Lung (tissue), 12 donors: ENCODE data around the gene SELENOP. TPM values are rescaled to one million over a fixed set of nuclear protein-coding genes. Genes with fewer than 3 reads are reported as not detected.

Source experiments
- ATAC-seq: fragments of 200-7000 bp; cut with Tn5 transposase; one replicate; pipeline ENCODE4 v1.9.1; 2020; ENCODE audit warnings: moderate number of reproducible peaks; ENCODE audit not compliant: insufficient read depth, low FRiP score
- DNase-seq, 3 donors: peaks; one replicate each; pipeline ENCODE4 v3.0.0-alpha.2; 2013 to 2017
- H3K27ac ChIP-seq, 2 donors: one replicate each; pipeline ENCODE4 v1.5.1; 2013; ENCODE audit warnings: mild to moderate bottlenecking in 2 of 2, moderate library complexity in 2 of 2, control low read depth in 1 of 2, inconsistent platforms in 1 of 2, low read depth in 1 of 2, low read length in 1 of 2
- H3K27me3 ChIP-seq, 3 donors: one replicate each; pipeline ENCODE4 v1.5.1; 2013; ENCODE audit warnings: low read length in 2 of 3; ENCODE audit not compliant: control insufficient read depth in 3 of 3, insufficient read depth in 3 of 3
- H3K36me3 ChIP-seq, 4 donors: one replicate each; pipeline ENCODE4 v1.5.1; 2013; ENCODE audit warnings: low read length in 4 of 4, mild to moderate bottlenecking in 1 of 4, moderate library complexity in 1 of 4; ENCODE audit not compliant: control insufficient read depth in 4 of 4, insufficient read depth in 4 of 4
- H3K4me1 ChIP-seq, 5 donors: one replicate each; pipeline ENCODE4 v1.5.1; 2013; ENCODE audit warnings: low read length in 5 of 5, mild to moderate bottlenecking in 2 of 5, moderate library complexity in 1 of 5; ENCODE audit not compliant: control insufficient read depth in 5 of 5, insufficient read depth in 5 of 5
- H3K4me3 ChIP-seq: one replicate; pipeline ENCODE4 v1.5.1; 2013; ENCODE audit warnings: mild to moderate bottlenecking, control low read depth, moderate library complexity
- H3K9ac ChIP-seq, 2 donors: one replicate each; pipeline ENCODE4 v1.5.1; 2013; ENCODE audit warnings: low read length in 2 of 2, control low read depth in 1 of 2; ENCODE audit not compliant: insufficient read depth in 1 of 2
- H3K9me3 ChIP-seq, 4 donors: one replicate each; pipeline ENCODE4 v1.5.1; 2013; ENCODE audit warnings: low read length in 3 of 4, mild to moderate bottlenecking in 1 of 4, moderate library complexity in 1 of 4; ENCODE audit not compliant: control insufficient read depth in 4 of 4, insufficient read depth in 3 of 4
- WGBS, 2 donors: extraction: QIAGEN DNeasy Blood & Tissue Kit; methylation state at CpG; one replicate each; pipeline ENCODE4 v1.1.7; 2013; 5-methylcytosine and 5-hydroxymethylcytosine counted together
- polyA plus RNA-seq, 2 donors: library from polyadenylated mRNA; stranded (reverse); fragments of 200-250 nt; gene quantifications; one replicate each; pipeline ENCODE4 v1.2.1, GENCODE V29; 2013
- total RNA-seq, 2 donors: library from RNA; depleted of rRNA in 1 of 2; stranded (reverse); fragments of >200 nt in 1 of 2; gene quantifications; one replicate each; pipeline ENCODE4 v1.2.1, GENCODE V29; 2014 to 2021
- TF ChIP-seq, protein P1 (sequence below): IDR thresholded peaks from 2 replicates; pipeline ENCODE4 v1.5.1; 2012; ENCODE audit warnings: mild to moderate bottlenecking; ENCODE audit errors: control extremely low read depth, extremely low read depth
- donor health status: control.
- donor health status: control.
- donor health status: Bipolar disorder and iron deficiency.
- donor health status: healthy.
- donor health status: DM: yes; HTN: yes; CAD: no.

Gene SELENOP
- total and polyA plus RNA-seq, 4 donors, result 211 to 756 (median 335) TPM

DNA sequence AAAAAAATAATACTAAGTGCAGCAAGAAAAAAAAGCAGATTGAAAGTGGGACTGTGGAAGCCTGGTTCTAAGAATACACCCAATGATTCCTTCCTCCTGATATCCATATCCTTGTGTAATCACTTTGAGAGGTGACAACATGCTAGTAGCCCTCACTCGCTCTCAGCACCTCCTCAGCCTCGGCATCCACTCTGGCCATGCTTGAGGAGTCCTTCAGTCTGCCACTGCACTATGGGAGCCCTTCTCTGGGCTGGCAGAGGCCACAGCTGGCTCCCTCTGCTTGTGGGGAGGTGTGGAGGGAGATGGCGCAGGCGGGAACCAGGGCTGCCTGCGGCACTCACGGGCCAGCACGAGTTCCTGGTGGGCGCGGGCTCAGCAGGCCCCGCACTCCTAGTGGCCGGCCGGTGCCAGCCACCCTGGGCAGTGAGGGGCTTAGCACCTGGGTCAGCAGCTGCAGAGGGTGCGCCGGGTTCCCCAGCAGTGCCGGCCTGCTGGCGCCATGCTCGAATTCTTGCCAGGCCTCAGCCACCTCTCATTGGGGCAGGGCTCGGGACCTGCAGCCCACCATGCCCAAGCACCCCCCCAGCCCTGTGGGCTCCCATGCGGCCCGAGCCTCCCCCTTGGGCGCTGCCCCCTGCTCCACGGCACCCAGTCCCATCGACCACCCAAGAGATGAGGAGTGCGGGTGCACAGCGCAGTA lies 24.5 kb upstream of the SELENOP start:
- no peak overlapping the region for H3K27ac ChIP-seq
- no peak overlapping the region for H3K4me3 ChIP-seq
- H3K4me1 ChIP-seq, result peaks cover 1 to 25% (median 7%) of the 10 kb centered on the region in 5 donors
- no peak overlapping the region for H3K9ac ChIP-seq
- H3K9me3 ChIP-seq, result no peaks in the 10 kb centered on the region
- DNase-seq (no peak), ATAC-seq (no peak)
- TF ChIP-seq, protein P1, sequence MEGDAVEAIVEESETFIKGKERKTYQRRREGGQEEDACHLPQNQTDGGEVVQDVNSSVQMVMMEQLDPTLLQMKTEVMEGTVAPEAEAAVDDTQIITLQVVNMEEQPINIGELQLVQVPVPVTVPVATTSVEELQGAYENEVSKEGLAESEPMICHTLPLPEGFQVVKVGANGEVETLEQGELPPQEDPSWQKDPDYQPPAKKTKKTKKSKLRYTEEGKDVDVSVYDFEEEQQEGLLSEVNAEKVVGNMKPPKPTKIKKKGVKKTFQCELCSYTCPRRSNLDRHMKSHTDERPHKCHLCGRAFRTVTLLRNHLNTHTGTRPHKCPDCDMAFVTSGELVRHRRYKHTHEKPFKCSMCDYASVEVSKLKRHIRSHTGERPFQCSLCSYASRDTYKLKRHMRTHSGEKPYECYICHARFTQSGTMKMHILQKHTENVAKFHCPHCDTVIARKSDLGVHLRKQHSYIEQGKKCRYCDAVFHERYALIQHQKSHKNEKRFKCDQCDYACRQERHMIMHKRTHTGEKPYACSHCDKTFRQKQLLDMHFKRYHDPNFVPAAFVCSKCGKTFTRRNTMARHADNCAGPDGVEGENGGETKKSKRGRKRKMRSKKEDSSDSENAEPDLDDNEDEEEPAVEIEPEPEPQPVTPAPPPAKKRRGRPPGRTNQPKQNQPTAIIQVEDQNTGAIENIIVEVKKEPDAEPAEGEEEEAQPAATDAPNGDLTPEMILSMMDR, result no peak
- WGBS, 2 donors, result 93 to 95% methylated on average over 20 to 25 of the region's 25 CpGs
- H3K27me3 ChIP-seq, result no peaks in the 10 kb centered on the region
- no peaks in the 10 kb centered on the region for H3K36me3 ChIP-seq

GRCh38 chr5:42832060-42832459 lies 20.4 kb upstream of the SELENOP start:
- H3K36me3 ChIP-seq, result no peaks in the 10 kb centered on the region
- H3K4me3 ChIP-seq, result no peak overlapping the region
- WGBS, 2 donors, result 97 to 98% methylated on average over 5 of the region's 5 CpGs
- no peaks in the 10 kb centered on the region for H3K27me3 ChIP-seq
- no peaks in the 10 kb centered on the region for H3K9me3 ChIP-seq
- TF ChIP-seq, protein P1, result no peak
- ATAC-seq (no peak), DNase-seq (no peak)
- no peak overlapping the region for H3K9ac ChIP-seq
- H3K27ac ChIP-seq, result no peak overlapping the region
- H3K4me1 ChIP-seq, result peaks cover 0 to 11% (median 0%) of the 10 kb centered on the region in 5 donors

- WGBS, 2 donors, result 92 to 93% methylated on average over 2 of the region's 2 CpGs
- Histone ChIP-seq H3K4me3 (no peak overlapping the region), H3K27ac (no peak overlapping the region), H3K36me3 (no peaks in the 10 kb centered on the region), H3K4me1 (peaks cover 0 to 17% (median 0%) of the 10 kb centered on the region in 5 donors), H3K9me3 (no peaks in the 10 kb centered on the region), H3K9ac (no peak overlapping the region), H3K27me3 (no peaks in the 10 kb centered on the region)
- no peak for DNase-seq
- TF ChIP-seq, protein P1, result no peak
- no peak for ATAC-seq
These were observed 19.2 kb upstream of the SELENOP start for GRCh38 chr5:42830924-42831323.

- TF ChIP-seq, protein P1, result no peak
- no peak overlapping the region for H3K27ac ChIP-seq
- H3K9me3 ChIP-seq, result no peaks in the 10 kb centered on the region
- WGBS, 2 donors, result 71 to 72% methylated on average over 2 of the region's 2 CpGs
- peak overlapping the region in 1 of 2 donors; percentile 43 for H3K9ac ChIP-seq
- no peak overlapping the region for H3K4me3 ChIP-seq
- H3K27me3 ChIP-seq, result no peaks in the 10 kb centered on the region
- DNase-seq (peak; percentile 80 to 92 (median 91)), ATAC-seq (no peak)
- H3K4me1 ChIP-seq, result peaks cover 0 to 17% (median 0%) of the 10 kb centered on the region in 5 donors
- no peaks in the 10 kb centered on the region for H3K36me3 ChIP-seq
These were observed 17.0 kb upstream of the SELENOP start for GRCh38 chr5:42828671-42829070.
